ENCODE data around the gene SELENOH.

DNA sequence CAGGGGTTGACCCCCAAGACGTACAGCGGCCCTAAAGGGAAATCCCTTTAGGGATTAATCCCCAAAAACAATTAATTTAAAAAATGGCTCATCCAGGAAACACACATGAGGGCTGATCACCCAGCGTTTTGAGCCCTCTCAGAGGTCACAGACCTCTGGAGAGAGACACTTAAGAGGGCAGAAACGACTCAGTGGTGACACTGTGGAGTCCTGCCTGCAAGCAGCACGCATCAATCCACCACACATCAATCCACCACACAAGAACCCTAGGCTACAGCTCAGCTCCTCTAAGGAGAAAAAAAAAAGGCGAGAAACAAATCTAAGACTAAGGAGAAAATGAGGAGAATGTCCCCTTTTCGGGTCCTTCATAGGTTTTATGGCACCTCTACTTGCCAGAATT lies 12.5 kb upstream of the SELENOH start:
- TF ChIP-seq, protein P1, sequence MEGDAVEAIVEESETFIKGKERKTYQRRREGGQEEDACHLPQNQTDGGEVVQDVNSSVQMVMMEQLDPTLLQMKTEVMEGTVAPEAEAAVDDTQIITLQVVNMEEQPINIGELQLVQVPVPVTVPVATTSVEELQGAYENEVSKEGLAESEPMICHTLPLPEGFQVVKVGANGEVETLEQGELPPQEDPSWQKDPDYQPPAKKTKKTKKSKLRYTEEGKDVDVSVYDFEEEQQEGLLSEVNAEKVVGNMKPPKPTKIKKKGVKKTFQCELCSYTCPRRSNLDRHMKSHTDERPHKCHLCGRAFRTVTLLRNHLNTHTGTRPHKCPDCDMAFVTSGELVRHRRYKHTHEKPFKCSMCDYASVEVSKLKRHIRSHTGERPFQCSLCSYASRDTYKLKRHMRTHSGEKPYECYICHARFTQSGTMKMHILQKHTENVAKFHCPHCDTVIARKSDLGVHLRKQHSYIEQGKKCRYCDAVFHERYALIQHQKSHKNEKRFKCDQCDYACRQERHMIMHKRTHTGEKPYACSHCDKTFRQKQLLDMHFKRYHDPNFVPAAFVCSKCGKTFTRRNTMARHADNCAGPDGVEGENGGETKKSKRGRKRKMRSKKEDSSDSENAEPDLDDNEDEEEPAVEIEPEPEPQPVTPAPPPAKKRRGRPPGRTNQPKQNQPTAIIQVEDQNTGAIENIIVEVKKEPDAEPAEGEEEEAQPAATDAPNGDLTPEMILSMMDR (conservative IDR thresholded peaks at IDR 0.05; ENCODE audit: low read depth, low read length), result no peak
- TF ChIP-seq EZH2 (IDR thresholded peaks at IDR 0.05; ENCODE audit: low read length, unreplicated experiment) (no peak), EZH2phosphoT487 (IDR thresholded peaks at IDR 0.05; ENCODE audit: borderline replicate concordance, low read length) (no peak)

Measured in PC-3 (cell line).